Mucosa of descending colon (tissue), 3 donors: ENCODE data around the gene MRPS10. TPM values are rescaled to one million over a fixed set of nuclear protein-coding genes. Genes with fewer than 3 reads are reported as not detected.

Experiments used
- ATAC-seq: fragments of 200-7000 bp; cut with Tn5 transposase; one replicate; pipeline ENCODE4 v1.9.1; 2020; ENCODE audit warnings: mild to moderate bottlenecking, moderate library complexity
- DNase-seq, 3 donors: peaks; one replicate each; pipeline ENCODE4 v3.0.0-alpha.2; 2020
- H3K36me3 ChIP-seq: fragments of 200-600 bp; one replicate; pipeline ENCODE4 v1.8.0; 2021; ENCODE audit warnings: low read depth, mild to moderate bottlenecking
- H3K4me1 ChIP-seq: fragments of 200-600 bp; one replicate; pipeline ENCODE4 v1.8.0; 2021; ENCODE audit warnings: low read depth, mild to moderate bottlenecking
- H3K4me3 ChIP-seq: fragments of 200-600 bp; one replicate; pipeline ENCODE4 v1.8.0; 2021; ENCODE audit warnings: mild to moderate bottlenecking
- H3K9me3 ChIP-seq: fragments of 200-600 bp; one replicate; pipeline ENCODE4 v1.8.0; 2021; ENCODE audit warnings: mild to moderate bottlenecking
- CTCF ChIP-seq: fragments of 200-600 bp; IDR thresholded peaks from one replicate; pipeline ENCODE4 v1.8.0; 2022; ENCODE audit warnings: antibody characterized with exemption, mild to moderate bottlenecking
- intact Hi-C, 2 donors: fragments of 100-400 bp; cut with DNase I in 1 of 2; cut with micrococcal nuclease in 1 of 2; formaldehyde crosslinking; loops; one replicate each; pipeline versions ENCODE4 v1.11.0 to v1.11.1; 2022; cut with DNase I, micrococcal nuclease
- total RNA-seq, 3 donors: library from RNA; stranded (reverse); fragmentation: NEBNext Ultra II Directional in 2 of 3; extraction: Animal tissue kit (Norgen Biotek cat#: 25700) in 2 of 3; gene quantifications; one replicate each; pipeline versions ENCODE4 v1.2.1 to v1.2.4, GENCODE V29; 2021 to 2023
- donor health status: DM: no; HTN: no; CAD: no; lungs with moderate emphysema.
- donor health status: DM: no; HTN: no; CAD: no.
- donor health status: DM: no; HTN: yes; CAD: no.

MRPS10 gene
- total RNA-seq, 3 donors from 2014 or later = 22.2 to 31.7 (median 31.5) TPM

DNA sequence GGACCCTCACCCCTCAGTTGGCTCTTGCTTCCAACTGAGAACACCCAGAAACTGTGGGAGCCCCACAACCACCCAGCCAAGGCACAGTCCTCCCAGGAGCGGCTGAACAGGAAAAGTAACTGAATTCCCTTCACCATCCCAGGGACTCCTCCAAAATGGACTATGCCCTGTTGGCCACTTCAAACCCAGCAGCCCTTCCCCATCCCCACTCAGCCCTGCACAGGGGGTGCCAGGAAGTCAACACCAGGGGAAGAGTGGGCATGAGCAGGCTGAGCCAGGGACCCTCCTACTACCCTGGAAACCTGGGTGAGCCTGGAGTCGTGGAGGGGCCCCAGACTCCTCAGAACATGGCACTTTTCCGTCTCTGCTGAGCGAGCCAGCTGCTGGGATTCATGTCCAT, 33.2 kb downstream of the MRPS10 start:
- no peak overlapping the region for H3K4me3 ChIP-seq
- H3K9me3 ChIP-seq = no peaks in the 10 kb centered on the region
- no peaks in the 10 kb centered on the region for H3K36me3 ChIP-seq
- TF ChIP-seq CTCF = no peak
- DNase-seq = no peak
- ATAC-seq = no peak
- no peaks in the 10 kb centered on the region for H3K4me1 ChIP-seq
- intact Hi-C loops = no loop called here

DNA sequence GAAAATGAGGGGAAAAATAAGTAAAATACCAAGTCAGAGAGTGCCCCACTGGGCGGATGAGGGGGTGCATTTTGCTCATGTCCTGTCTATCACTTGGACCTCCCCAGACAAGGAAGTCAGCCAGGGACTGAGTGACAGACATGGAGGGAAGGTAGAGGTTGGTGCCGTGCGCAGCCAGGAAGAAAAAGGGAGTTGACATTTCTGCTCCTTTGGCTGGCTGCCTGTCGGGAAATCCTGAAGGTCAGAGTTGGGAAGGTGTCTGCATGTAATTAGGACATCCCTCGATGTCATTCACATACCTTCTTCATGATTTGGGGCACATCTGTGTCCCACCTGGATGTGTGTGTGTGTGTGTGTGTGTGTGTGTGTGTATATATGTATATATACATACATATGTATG, 35.6 kb downstream of the MRPS10 start:
- H3K36me3 ChIP-seq = no peaks in the 10 kb centered on the region
- TF ChIP-seq CTCF = no peak
- no peaks in the 10 kb centered on the region for H3K9me3 ChIP-seq
- H3K4me1 ChIP-seq = no peaks in the 10 kb centered on the region
- DNase-seq (peak in 2 of 3 donors; percentile 32 to 64), ATAC-seq (peak; percentile 92)
- intact Hi-C loops = no loop called here
- no peak overlapping the region for H3K4me3 ChIP-seq

DNA sequence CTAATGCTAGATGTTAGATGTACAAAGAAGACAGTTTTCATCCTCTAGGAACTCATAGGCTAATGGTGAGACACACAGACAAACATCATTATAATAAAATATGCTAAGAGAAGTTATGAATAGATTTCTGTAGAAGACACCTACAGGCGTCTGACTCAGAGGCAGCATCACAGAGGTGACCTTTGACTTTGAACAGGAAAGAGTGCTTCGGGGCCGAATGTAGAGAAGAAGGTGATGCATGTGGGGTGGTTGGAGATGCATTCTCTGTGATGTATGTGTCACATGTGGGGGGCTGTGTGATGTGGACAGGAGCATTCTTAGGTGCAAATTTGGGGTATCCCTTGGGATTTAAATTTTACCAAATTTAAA, 37.7 kb downstream of the MRPS10 start:
- no peaks in the 10 kb centered on the region for H3K36me3 ChIP-seq
- ATAC-seq = no peak

GRCh38 chr6:42179261-42179944, 38.3 kb downstream of the MRPS10 start:
- DNase-seq (no peak), ATAC-seq (no peak)
- Histone ChIP-seq H3K9me3 (no peaks in the 10 kb centered on the region), H3K4me3 (no peak overlapping the region), H3K4me1 (no peaks in the 10 kb centered on the region), H3K36me3 (no peaks in the 10 kb centered on the region)
- no peak for TF ChIP-seq CTCF
- intact Hi-C loops = no loop called here

More for the DNA sequence above, 37.7 kb downstream of the MRPS10 start:
- no peak for TF ChIP-seq CTCF
- H3K9me3 ChIP-seq = no peaks in the 10 kb centered on the region
- no peak for DNase-seq
- no peaks in the 10 kb centered on the region for H3K4me1 ChIP-seq
- no peak overlapping the region for H3K4me3 ChIP-seq
- intact Hi-C loops = no loop called here

DNA sequence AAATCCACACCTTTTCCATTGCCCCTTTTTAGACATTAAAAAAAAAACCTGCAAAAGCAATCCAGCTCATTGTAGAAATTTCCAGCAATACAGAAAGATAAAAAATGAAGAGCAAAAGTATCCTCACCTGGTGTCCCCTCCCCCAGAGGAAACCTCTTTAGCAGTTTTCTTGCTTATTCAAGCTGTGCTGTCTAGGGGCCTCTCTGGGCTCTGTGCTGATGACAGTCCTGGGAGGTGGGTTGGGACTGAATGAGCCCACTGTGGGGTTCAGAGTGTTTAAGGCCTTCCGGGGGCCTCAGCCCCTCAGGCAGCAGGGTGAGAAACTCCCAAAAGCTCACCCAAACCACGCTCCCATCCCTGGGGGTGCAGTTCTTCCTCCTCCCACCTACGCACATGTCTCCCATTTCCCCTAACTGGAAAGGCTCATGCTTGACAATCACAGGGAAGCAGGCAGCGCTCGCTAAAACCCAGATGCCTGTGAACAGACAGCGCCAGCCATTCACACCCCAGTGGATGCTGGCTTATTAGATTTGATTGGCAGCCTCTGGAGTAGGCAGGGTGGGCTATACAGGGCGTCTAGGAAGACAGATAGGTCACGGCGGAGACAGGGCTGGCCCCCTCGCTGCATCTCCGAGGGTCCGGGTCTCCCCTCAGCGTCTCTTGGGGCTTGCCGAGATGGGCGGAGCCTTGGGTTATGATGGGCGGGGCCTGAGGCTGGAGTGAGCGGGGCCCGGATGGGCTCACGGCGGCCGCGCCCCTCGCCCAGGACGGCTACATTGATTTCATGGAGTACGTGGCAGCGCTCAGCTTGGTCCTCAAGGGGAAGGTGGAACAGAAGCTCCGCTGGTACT, 39.9 kb downstream of the MRPS10 start:
- intact Hi-C loops = no loop called here
- no peak overlapping the region for H3K4me3 ChIP-seq
- ATAC-seq (no peak), DNase-seq (no peak)
- no peak for TF ChIP-seq CTCF
- no peaks in the 10 kb centered on the region for H3K36me3 ChIP-seq
- no peaks in the 10 kb centered on the region for H3K4me1 ChIP-seq
- no peaks in the 10 kb centered on the region for H3K9me3 ChIP-seq
